NCI-H510A (cell line): Measurements from ENCODE around the gene TXNDC2.

Source experiments
- DNase-seq: peaks from one replicate; lab custom pipeline; 2025; lab: John Stamatoyannopoulos, UW

TXNDC2 gene

DNA sequence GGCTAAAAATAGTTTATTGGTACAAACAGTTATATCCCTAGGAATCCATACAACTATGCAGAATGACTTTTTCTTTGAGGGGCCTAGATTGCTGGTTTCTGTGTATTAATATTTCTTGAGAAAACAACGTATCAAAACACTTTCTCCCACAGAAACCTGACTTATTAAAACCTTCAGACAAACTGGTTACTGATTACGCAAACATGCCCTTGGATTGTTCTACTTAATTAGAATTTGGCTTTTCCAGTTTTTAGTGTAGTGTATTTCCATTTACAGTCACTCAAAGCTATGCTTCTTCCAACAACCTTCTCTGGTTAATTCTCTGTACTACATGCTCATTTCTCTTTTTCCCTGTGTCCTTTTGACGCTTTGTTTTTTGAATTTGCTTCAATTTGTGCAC, 48.1 kb downstream of the TXNDC2 start:
- DNase-seq = no peak

- DNase-seq = no peak
These were observed 48.5 kb downstream of the TXNDC2 start for GRCh38 chr18:9934274-9934673.
